ENCODE results near the gene SMARCA4.

The SMARCA4 gene

DNA sequence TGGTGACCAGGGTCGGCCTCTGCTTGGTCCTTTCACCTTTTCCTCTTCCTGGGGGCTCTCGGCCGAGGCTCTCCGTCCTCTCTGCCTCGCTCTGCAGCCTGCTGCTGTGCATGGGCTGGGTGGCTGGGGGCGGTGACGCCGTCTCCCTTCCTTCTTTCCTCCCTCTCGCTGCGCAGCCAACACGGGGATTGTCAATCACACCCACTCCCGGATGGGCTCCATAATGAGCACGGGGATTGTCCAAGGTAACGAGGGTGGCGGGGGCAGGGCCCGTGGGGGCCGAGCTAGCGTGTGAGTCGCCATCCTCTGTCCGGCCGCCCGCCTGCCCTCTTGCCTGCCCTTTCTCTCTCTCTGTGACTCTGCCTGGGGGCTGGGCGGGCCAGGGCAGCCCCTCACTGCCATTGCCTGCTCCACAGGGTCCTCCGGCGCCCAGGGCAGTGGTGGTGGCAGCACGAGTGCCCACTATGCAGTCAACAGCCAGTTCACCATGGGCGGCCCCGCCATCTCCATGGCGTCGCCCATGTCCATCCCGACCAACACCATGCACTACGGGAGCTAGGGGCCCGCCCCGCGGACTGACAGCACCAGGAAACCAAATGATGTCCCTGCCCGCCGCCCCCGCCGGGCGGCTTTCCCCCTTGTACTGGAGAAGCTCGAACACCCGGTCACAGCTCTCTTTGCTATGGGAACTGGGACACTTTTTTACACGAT, 39.5 kb upstream of the SMARCA4 start:
- no peak overlapping the region for H3K4me3 Mint-ChIP-seq
- no peak for TF ChIP-seq CTCF (IDR thresholded peaks at IDR 0.05; ENCODE audit: unreplicated experiment in 3 of 3)
- no peaks in the 10 kb centered on the region for H3K9me3 Mint-ChIP-seq
- H3K4me1 Mint-ChIP-seq = no peaks in the 10 kb centered on the region
- no peak overlapping the region for H3K27ac Mint-ChIP-seq
- H3K27me3 Mint-ChIP-seq (ENCODE audit: low read depth) = no peaks in the 10 kb centered on the region
- peaks cover 28% of the 10 kb centered on the region for H3K36me3 Mint-ChIP-seq (ENCODE audit: low read depth)

- no peak for TF ChIP-seq CTCF (IDR thresholded peaks at IDR 0.05; ENCODE audit: unreplicated experiment in 3 of 3)
- H3K4me3 Mint-ChIP-seq = peak overlapping the region; percentile 5 to 40 (median 36)
- H3K36me3 Mint-ChIP-seq (ENCODE audit: low read depth) = peaks cover 28% of the 10 kb centered on the region
- peak overlapping the region in 1 of 3 experiments; percentile 27 for H3K27ac Mint-ChIP-seq
- no peaks in the 10 kb centered on the region for H3K4me1 Mint-ChIP-seq
- H3K27me3 Mint-ChIP-seq (ENCODE audit: low read depth) = no peaks in the 10 kb centered on the region
- H3K9me3 Mint-ChIP-seq = no peaks in the 10 kb centered on the region
These were observed 38.8 kb upstream of the SMARCA4 start for GRCh38 chr19:10921910-10922637.

DNA sequence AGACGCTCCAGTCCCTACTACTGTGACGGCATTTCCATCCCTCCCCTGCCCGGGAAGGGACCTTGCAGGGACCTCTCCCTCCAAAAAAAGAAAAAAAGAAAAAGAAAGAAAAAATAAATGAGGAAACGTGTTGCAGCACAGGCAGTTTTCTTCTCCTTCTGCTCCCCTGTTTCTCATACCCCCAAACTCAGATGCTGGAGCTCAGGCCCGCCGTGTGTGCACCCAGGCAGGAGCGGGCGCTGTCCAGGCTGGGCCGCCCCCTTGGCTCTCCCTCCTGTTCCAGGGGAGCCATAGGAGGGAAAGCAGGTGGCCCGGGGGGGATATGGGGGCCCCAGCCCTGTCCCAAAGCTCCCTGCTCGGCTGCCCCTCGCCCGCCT, 38.2 kb upstream of the SMARCA4 start:
- Mint-ChIP-seq H3K36me3 (ENCODE audit: low read depth) (peaks cover 28% of the 10 kb centered on the region), H3K4me3 (peak overlapping the region; percentile 5 to 40 (median 36)), H3K9me3 (no peaks in the 10 kb centered on the region), H3K27ac (peak overlapping the region in 1 of 3 experiments; percentile 27), H3K27me3 (ENCODE audit: low read depth) (no peaks in the 10 kb centered on the region), H3K4me1 (no peaks in the 10 kb centered on the region)
- no peak for TF ChIP-seq CTCF (IDR thresholded peaks at IDR 0.05; ENCODE audit: unreplicated experiment in 3 of 3)

- Mint-ChIP-seq H3K27ac (no peak overlapping the region), H3K36me3 (ENCODE audit: low read depth) (peaks cover 25% of the 10 kb centered on the region), H3K4me3 (no peak overlapping the region), H3K9me3 (no peaks in the 10 kb centered on the region), H3K27me3 (ENCODE audit: low read depth) (no peaks in the 10 kb centered on the region), H3K4me1 (peaks cover 2% of the 10 kb centered on the region)
- TF ChIP-seq CTCF (IDR thresholded peaks at IDR 0.05; ENCODE audit: unreplicated experiment in 3 of 3) = no peak
These were observed 37.3 kb upstream of the SMARCA4 start for GRCh38 chr19:10923260-10924112.

DNA sequence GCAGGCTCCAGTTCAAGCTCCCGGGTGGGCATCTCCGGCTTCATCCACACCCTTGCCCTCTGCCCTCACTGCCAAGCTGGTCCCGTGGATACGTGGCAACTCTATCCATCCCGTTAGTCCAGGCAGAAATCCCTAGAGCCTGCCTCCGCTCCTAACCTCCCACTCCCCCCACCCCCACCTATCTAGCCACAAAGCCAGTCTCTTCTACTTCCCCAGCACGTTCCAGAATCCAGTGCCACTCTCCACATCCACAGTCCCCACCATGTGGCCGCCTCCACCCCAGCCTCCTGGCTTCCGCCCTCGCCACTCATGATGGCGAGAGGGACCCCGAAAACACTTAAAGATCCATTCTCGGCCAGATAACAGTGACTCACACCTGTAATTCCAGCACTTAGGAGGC, 36.2 kb upstream of the SMARCA4 start:
- no peak for TF ChIP-seq CTCF (IDR thresholded peaks at IDR 0.05; ENCODE audit: unreplicated experiment in 3 of 3)

More for the DNA sequence above, 36.2 kb upstream of the SMARCA4 start:
- Mint-ChIP-seq H3K4me1 (peaks cover 4% of the 10 kb centered on the region), H3K27ac (no peak overlapping the region), H3K36me3 (ENCODE audit: low read depth) (peaks cover 22% of the 10 kb centered on the region), H3K4me3 (peak overlapping the region; percentile 15 to 41 (median 21)), H3K27me3 (ENCODE audit: low read depth) (no peaks in the 10 kb centered on the region), H3K9me3 (no peaks in the 10 kb centered on the region)

Data from nephron (organoid).